Left ventricle myocardium inferior (tissue), 1 donor: Measurements from ENCODE around the gene MAN1B1. TPM values are rescaled to one million over a fixed set of nuclear protein-coding genes. Genes with fewer than 3 reads are reported as not detected.
"Not testable (repeated sequence)": the region's sequence is repeated elsewhere in the genome, so short reads cannot be mapped to it uniquely, and the experiment has no call there.

Experiments
- DNase-seq: peaks from one replicate; pipeline ENCODE4 v3.0.0-alpha.2; 2020
- H3K27ac ChIP-seq: fragments of 200-600 bp; replicated peaks from 2 replicates; pipeline ENCODE4 v1.8.0; 2021
- H3K27me3 ChIP-seq: fragments of 200-600 bp; 2 replicates; pipeline ENCODE4 v1.8.0; 2021; ENCODE audit warnings: low read depth
- H3K36me3 ChIP-seq: fragments of 200-600 bp; 2 replicates; pipeline ENCODE4 v1.8.0; 2021
- H3K4me1 ChIP-seq: fragments of 200-600 bp; 2 replicates; pipeline ENCODE4 v1.8.0; 2021
- H3K4me3 ChIP-seq: fragments of 200-600 bp; 2 replicates; pipeline ENCODE4 v1.8.0; 2021; ENCODE audit warnings: mild to moderate bottlenecking, moderate library complexity
- H3K9me3 ChIP-seq: fragments of 200-600 bp; replicated peaks from 2 replicates; pipeline ENCODE4 v1.8.0; 2021
- CTCF ChIP-seq: fragments of 200-600 bp; IDR thresholded peaks from 2 replicates; pipeline ENCODE4 v1.8.0; 2021; ENCODE audit warnings: antibody characterized with exemption, mild to moderate bottlenecking, borderline replicate concordance
- intact Hi-C: fragments of 100-400 bp; cut with micrococcal nuclease; formaldehyde crosslinking; loops from one replicate; pipeline ENCODE4 v1.11.0; 2022
- total RNA-seq: library from RNA; stranded (reverse); fragmentation: NEBNext Ultra II Directional; extraction: Animal tissue kit (Norgen Biotek cat#: 25700); gene quantifications from one replicate; pipeline ENCODE4 v1.2.1, GENCODE V29; 2021
- donor health status: DM: no; HTN: yes; CAD: no; lungs with severe emphysema.

The MAN1B1 gene
- total RNA-seq, 1 donor from 2014 or later: 20.6 TPM

DNA sequence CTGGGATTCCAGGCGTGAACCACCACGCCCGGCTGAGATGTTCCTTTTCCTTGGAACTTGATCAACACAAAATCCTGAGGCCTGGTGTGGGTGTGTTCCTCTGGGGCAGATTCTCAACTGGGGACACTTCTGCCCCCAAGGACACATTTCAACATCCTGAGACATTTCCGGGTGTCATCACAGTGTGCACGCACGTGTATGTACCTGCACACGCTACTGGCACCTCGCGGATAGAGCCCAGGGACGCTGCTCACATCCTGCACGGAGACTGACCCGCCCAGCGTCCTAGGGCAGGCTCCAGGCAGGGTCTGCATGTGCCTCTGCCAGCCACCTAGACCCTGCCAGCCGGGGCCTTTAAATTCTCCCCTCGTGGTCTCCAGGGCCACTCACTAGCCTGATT is 24.4 kb upstream of the MAN1B1 start:
- DNase-seq: no peak
- peaks cover 12% of the 10 kb centered on the region for H3K4me1 ChIP-seq
- H3K36me3 ChIP-seq: no peaks in the 10 kb centered on the region
- no peaks in the 10 kb centered on the region for H3K27me3 ChIP-seq
- H3K27ac ChIP-seq: no peak overlapping the region
- no peak for TF ChIP-seq CTCF
- H3K4me3 ChIP-seq: no peak overlapping the region
- intact Hi-C loops: no loop called here
- no peaks in the 10 kb centered on the region for H3K9me3 ChIP-seq

DNA sequence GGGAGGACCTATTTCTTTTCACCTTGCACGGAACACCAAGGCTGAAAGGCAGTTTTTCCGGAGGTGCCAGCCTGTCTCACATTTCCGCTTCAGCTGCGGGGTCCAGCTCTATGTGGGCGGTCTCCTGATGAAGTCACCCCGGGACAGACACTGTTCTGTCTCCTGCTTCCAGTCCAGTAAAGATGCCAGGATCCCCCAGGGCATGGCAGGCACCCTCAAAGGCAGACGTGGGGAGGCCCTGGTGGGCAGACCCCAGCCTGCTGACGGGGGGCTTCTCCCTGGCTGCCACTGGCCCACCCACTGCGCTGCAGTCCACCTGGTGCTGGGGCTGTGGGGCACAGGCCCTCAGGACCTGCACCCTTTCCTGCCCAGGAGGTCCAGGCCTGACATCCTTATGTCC is 24.0 kb upstream of the MAN1B1 start:
- H3K27me3 ChIP-seq, H3K27ac ChIP-seq, H3K4me3 ChIP-seq, intact Hi-C loops, H3K4me1 ChIP-seq, H3K9me3 ChIP-seq, H3K36me3 ChIP-seq, DNase-seq: not testable (repeated sequence)

GRCh38 chr9:137063311-137064026 is 23.3 kb upstream of the MAN1B1 start:
- H3K27me3 ChIP-seq: no peaks in the 10 kb centered on the region
- intact Hi-C loops: no loop called here
- TF ChIP-seq CTCF: no peak
- H3K27ac ChIP-seq: no peak overlapping the region
- no peaks in the 10 kb centered on the region for H3K36me3 ChIP-seq
- H3K9me3 ChIP-seq: no peaks in the 10 kb centered on the region
- H3K4me3 ChIP-seq: no peak overlapping the region
- H3K4me1 ChIP-seq: peaks cover 9% of the 10 kb centered on the region
- DNase-seq: no peak

DNA sequence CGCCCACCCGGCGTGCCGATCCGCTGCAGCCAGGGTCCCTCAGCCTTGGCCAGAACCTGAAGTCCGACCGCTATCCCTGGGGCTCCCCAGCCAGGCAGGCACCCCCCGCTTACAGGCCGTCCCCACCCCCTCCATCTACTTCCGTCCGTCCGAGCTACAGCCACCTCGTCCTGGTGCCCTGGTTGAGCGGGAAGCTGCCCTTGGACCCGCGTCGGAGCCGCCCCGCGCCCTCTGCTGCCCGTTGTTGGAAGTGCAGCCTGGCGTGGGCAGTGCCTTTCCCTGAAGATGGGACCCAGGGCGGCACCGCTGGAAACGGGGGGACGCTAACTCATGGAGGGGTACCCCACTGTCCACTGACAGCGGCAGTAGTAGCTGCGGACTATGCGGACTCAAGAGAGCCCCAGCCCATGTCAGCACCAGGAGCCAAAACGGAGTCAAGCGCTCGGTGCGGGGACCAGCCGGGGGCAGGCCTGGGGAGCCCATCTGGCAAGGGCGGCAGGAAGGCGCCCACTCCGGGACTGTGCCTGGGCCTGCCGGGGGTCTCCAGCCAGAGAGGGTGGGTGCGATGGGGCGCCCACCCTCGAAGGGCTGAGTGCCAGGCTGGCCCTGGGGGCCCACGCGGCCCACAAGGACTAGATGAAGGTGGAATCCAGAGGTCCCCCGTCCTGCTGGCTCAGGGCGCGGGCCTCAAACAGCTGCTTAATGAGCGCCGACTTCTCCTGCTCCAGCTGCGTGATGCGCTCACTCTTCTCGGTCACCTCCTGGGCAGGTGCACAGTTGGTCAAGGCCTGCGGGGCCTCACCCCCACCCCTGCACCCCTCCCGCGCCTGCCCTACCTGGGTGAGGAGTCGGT is 22.5 kb upstream of the MAN1B1 start:
- no peak overlapping the region for H3K27ac ChIP-seq
- intact Hi-C loops: no loop called here
- H3K27me3 ChIP-seq: peaks cover 7% of the 10 kb centered on the region
- peak; percentile 77 for DNase-seq
- no peak overlapping the region for H3K4me3 ChIP-seq
- no peaks in the 10 kb centered on the region for H3K36me3 ChIP-seq
- H3K9me3 ChIP-seq: no peaks in the 10 kb centered on the region
- TF ChIP-seq CTCF: peak; percentile 98
- H3K4me1 ChIP-seq: peaks cover 9% of the 10 kb centered on the region

DNA sequence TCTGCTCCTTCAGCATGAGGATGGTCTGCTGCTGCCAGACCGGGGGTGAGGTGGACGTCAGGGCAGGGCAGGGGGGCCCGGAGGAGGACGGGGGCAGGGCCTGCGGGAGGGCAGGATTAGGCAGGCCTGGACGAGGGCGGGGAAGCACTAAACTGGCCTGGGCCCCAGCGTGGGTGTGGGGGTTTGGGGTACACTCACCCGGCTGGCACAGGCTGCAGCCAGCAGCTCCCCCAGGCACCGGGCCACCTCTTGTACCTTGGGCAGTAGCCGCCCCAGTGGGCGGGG is 22.0 kb upstream of the MAN1B1 start:
- no peaks in the 10 kb centered on the region for H3K36me3 ChIP-seq
- no peaks in the 10 kb centered on the region for H3K9me3 ChIP-seq
- no peak overlapping the region for H3K27ac ChIP-seq
- DNase-seq: no peak
- intact Hi-C loops: no loop called here
- no peak for TF ChIP-seq CTCF
- peaks cover 13% of the 10 kb centered on the region for H3K27me3 ChIP-seq
- H3K4me1 ChIP-seq: peaks cover 14% of the 10 kb centered on the region
- H3K4me3 ChIP-seq: no peak overlapping the region

GRCh38 chr9:137065336-137065967 is 21.3 kb upstream of the MAN1B1 start:
- TF ChIP-seq CTCF: no peak
- intact Hi-C loops: no loop called here
- H3K4me3 ChIP-seq: no peak overlapping the region
- no peaks in the 10 kb centered on the region for H3K36me3 ChIP-seq
- H3K4me1 ChIP-seq: peaks cover 19% of the 10 kb centered on the region
- no peak for DNase-seq
- peaks cover 13% of the 10 kb centered on the region for H3K27me3 ChIP-seq
- no peaks in the 10 kb centered on the region for H3K9me3 ChIP-seq
- H3K27ac ChIP-seq: no peak overlapping the region
